Stomach (tissue), 4 donors: Measurements from ENCODE around the gene CDCA5.

Source experiments
- CTCF ChIP-seq, 7 experiments: fragments of 450-650 bp in 4 of 7; fragments of 200-600 bp in 3 of 7; sonication (generic) in 3 of 7; IDR thresholded peaks; one replicate each; pipeline ENCODE4 v1.5.1; 2016 to 2019; ENCODE audit warnings: antibody characterized with exemption in 7 of 7, control low read depth in 2 of 7, mild to moderate bottlenecking in 1 of 7
- EP300 ChIP-seq: sonication (generic); formaldehyde crosslinking; IDR thresholded peaks from one replicate; pipeline ENCODE4 v1.6.1; 2017; ENCODE audit warnings: antibody characterized with exemption
- POLR2A ChIP-seq, 4 donors: fragments of 450-650 bp; IDR thresholded peaks; one replicate each; pipeline ENCODE4 v1.6.1; 2016; ENCODE audit warnings: antibody characterized with exemption in 4 of 4, control low read depth in 2 of 4, mild to moderate bottlenecking in 1 of 4, moderate library complexity in 1 of 4

DNA sequence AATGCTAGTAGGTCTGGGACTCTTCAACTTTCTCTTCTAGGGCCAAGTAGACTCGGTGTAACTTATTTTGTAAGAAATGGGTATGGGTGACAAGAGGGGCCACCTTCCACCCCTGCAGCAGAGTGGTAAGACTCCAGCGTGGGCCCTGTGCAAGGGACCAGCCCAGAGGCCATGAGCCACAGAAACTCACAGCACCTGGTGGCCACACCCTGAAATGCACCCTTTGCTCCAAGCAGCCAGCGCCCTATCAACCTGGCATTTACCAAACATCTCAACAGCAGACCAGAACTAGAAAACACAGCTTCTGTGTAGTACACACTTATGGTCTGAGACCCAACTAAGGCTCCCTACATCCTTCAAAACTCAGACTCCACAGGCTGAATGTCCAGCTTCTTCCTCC, 5.7 kb downstream of the CDCA5 start:
- no peak for TF ChIP-seq EP300
- no peak for TF ChIP-seq POLR2A (IDR thresholded peaks at IDR 0.05)
- TF ChIP-seq CTCF (IDR thresholded peaks at IDR 0.05): peak in 6 of 7 experiments; percentile 44 to 84 (median 77)
